Neuronal stem cell (in vitro differentiated cells): ENCODE results near the gene KCNK7.

Experiments
- DNase-seq: peaks from one replicate; pipeline ENCODE4 v3.0.0-alpha.2; 2013; ENCODE audit warnings: low spot score
- H2AFZ ChIP-seq: one replicate; pipeline ENCODE4 v1.6.1; 2013; ENCODE audit warnings: mild to moderate bottlenecking, low read length, inconsistent platforms
- H2AK5ac ChIP-seq: 2 replicates; pipeline ENCODE4 v1.6.1; 2013; ENCODE audit warnings: low read depth, mild to moderate bottlenecking, inconsistent platforms, low read length, moderate library complexity, mixed read lengths
- H2BK120ac ChIP-seq: 2 replicates; pipeline ENCODE4 v1.6.1; 2013; ENCODE audit warnings: low read depth, mild to moderate bottlenecking, inconsistent platforms, low read length, moderate library complexity, mixed read lengths
- H2BK12ac ChIP-seq: one replicate; pipeline ENCODE4 v1.6.1; 2013; ENCODE audit warnings: low read length, inconsistent platforms
- H2BK15ac ChIP-seq: 2 replicates; pipeline ENCODE4 v1.6.1; 2013; ENCODE audit warnings: mild to moderate bottlenecking, low read length, inconsistent platforms, mixed read lengths
- H2BK5ac ChIP-seq: one replicate; pipeline ENCODE4 v1.6.1; 2013; ENCODE audit warnings: inconsistent platforms, mild to moderate bottlenecking, low read length, moderate library complexity
- H3K14ac ChIP-seq: one replicate; pipeline ENCODE4 v1.6.1; 2013; ENCODE audit warnings: low read length, inconsistent platforms
- H3K18ac ChIP-seq: 2 replicates; pipeline ENCODE4 v1.6.1; 2013; ENCODE audit warnings: low read length, inconsistent platforms
- H3K23ac ChIP-seq: 2 replicates; pipeline ENCODE4 v1.6.1; 2013; ENCODE audit warnings: low read depth, mild to moderate bottlenecking, mixed read lengths, low read length, inconsistent platforms; ENCODE audit not compliant: poor library complexity
- H3K27ac ChIP-seq: replicated peaks from 3 replicates; pipeline ENCODE4 v1.5.1; 2013; ENCODE audit warnings: low read length, inconsistent platforms
- H3K27me3 ChIP-seq, 3 experiments: 2 replicates each; pipeline ENCODE4 v1.6.1; 2013; ENCODE audit warnings: low read length in 3 of 3, mild to moderate bottlenecking in 2 of 3, inconsistent platforms in 1 of 3, low read depth in 1 of 3, mixed read lengths in 1 of 3, moderate library complexity in 1 of 3; ENCODE audit not compliant: control insufficient read depth in 3 of 3, insufficient read depth in 3 of 3
- H3K36me3 ChIP-seq, 2 donors: replicated peaks in 1 of 2; 2 replicates each; pipeline ENCODE4 v1.6.1; 2013; ENCODE audit warnings: low read length in 2 of 2; ENCODE audit not compliant: control insufficient read depth in 2 of 2, insufficient read depth in 2 of 2
- H3K4ac ChIP-seq: 2 replicates; pipeline ENCODE4 v1.6.1; 2013; ENCODE audit warnings: inconsistent platforms, mild to moderate bottlenecking, low read length, moderate library complexity
- H3K4me1 ChIP-seq, 2 donors: 1 replicate in 1 of 2; 2 replicates in 1 of 2; pipeline ENCODE4 v1.6.1; 2013; ENCODE audit warnings: low read length in 2 of 2, low read depth in 1 of 2; ENCODE audit not compliant: control insufficient read depth in 2 of 2, insufficient read depth in 1 of 2
- H3K4me2 ChIP-seq: one replicate; pipeline ENCODE4 v1.6.1; 2013; ENCODE audit warnings: mild to moderate bottlenecking, low read length, inconsistent platforms; ENCODE audit not compliant: insufficient read depth, poor library complexity, severe bottlenecking
- H3K4me3 ChIP-seq, 2 donors: 2 replicates each; pipeline ENCODE4 v1.5.1; 2013; ENCODE audit warnings: low read length in 2 of 2, mild to moderate bottlenecking in 2 of 2, inconsistent platforms in 1 of 2, moderate library complexity in 1 of 2
- H3K79me1 ChIP-seq: one replicate; pipeline ENCODE4 v1.6.1; 2013; ENCODE audit warnings: low read depth, mild to moderate bottlenecking, inconsistent platforms, low read length, moderate library complexity
- H3K9ac ChIP-seq: one replicate; pipeline ENCODE4 v1.6.1; 2013; ENCODE audit warnings: mild to moderate bottlenecking, low read depth, low read length, inconsistent platforms; ENCODE audit not compliant: poor library complexity
- H3K9me3 ChIP-seq, 2 donors: replicated peaks in 1 of 2; 2 replicates each; pipeline versions ENCODE3 to v1.6.1; 2013; ENCODE audit warnings: low read length in 2 of 2, mild to moderate bottlenecking in 2 of 2, inconsistent platforms in 1 of 2, low read depth in 1 of 2, mixed read lengths in 1 of 2, moderate library complexity in 1 of 2; ENCODE audit not compliant: control insufficient read depth in 2 of 2, insufficient read depth in 1 of 2
- H4K8ac ChIP-seq: one replicate; pipeline ENCODE4 v1.6.1; 2013; ENCODE audit warnings: low read depth, mild to moderate bottlenecking, inconsistent platforms, low read length, moderate library complexity
- H4K91ac ChIP-seq: one replicate; pipeline ENCODE4 v1.6.1; 2013; ENCODE audit warnings: low read length, low read depth, mild to moderate bottlenecking, inconsistent platforms; ENCODE audit not compliant: poor library complexity
- WGBS, 2 donors: extraction: QIAGEN DNeasy Blood & Tissue Kit; methylation state at CpG; one replicate each; pipeline ENCODE4 v1.1.7; 2013; ENCODE audit warnings: missing lambda C conversion rate in 2 of 2, mixed read lengths in 1 of 2; ENCODE audit not compliant: insufficient read length in 2 of 2, insufficient replicate concordance in 1 of 2; ENCODE audit errors: extremely low coverage in 2 of 2; 5-methylcytosine and 5-hydroxymethylcytosine counted together

The KCNK7 gene

DNA sequence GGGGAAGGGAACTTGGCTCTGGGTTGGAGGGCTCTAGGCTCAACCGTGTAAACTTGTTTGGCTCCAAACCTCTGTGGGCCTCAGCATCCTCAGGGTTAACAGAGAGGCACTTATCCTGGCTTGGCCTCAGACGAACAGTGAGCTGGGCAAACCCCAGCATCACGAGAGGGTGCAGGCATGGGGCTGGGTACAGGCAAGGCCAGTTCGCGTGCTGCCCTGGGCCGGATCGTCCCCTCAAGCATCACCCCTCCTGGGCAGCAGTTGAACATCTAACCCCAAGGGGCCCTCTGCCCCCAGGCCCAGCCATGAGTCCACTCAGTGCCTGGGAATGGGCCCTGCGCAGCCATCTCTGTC, 17.9 kb downstream of the KCNK7 start:
- Histone ChIP-seq H3K9me3 (no peaks in the 10 kb centered on the region), H2BK12ac (no peak overlapping the region), H3K9ac (no peak overlapping the region), H3K4me3 (no peak overlapping the region), H3K27ac (no peak overlapping the region), H2BK15ac (peak overlapping the region; percentile 0), H3K4ac (no peak overlapping the region), H3K4me2 (no peak overlapping the region), H3K79me1 (peaks cover 5% of the 10 kb centered on the region), H4K8ac (no peak overlapping the region), H2AFZ (no peak overlapping the region), H3K14ac (no peak overlapping the region), H3K23ac (peak overlapping the region; percentile 11), H3K36me3 (peaks cover 4 to 16% of the 10 kb centered on the region in 2 donors), H3K4me1 (peaks cover 19 to 34% of the 10 kb centered on the region in 2 donors), H2AK5ac (peak overlapping the region; percentile 72), H3K27me3 (peaks cover 0 to 25% (median 3%) of the 10 kb centered on the region in 3 experiments), H2BK5ac (no peak overlapping the region), H3K18ac (peak overlapping the region; percentile 40), H4K91ac (no peak overlapping the region), H2BK120ac (no peak overlapping the region)
- DNase-seq = no peak
- WGBS, 2 donors = no CpG with 5 or more reads among the region's 8 CpGs

DNA sequence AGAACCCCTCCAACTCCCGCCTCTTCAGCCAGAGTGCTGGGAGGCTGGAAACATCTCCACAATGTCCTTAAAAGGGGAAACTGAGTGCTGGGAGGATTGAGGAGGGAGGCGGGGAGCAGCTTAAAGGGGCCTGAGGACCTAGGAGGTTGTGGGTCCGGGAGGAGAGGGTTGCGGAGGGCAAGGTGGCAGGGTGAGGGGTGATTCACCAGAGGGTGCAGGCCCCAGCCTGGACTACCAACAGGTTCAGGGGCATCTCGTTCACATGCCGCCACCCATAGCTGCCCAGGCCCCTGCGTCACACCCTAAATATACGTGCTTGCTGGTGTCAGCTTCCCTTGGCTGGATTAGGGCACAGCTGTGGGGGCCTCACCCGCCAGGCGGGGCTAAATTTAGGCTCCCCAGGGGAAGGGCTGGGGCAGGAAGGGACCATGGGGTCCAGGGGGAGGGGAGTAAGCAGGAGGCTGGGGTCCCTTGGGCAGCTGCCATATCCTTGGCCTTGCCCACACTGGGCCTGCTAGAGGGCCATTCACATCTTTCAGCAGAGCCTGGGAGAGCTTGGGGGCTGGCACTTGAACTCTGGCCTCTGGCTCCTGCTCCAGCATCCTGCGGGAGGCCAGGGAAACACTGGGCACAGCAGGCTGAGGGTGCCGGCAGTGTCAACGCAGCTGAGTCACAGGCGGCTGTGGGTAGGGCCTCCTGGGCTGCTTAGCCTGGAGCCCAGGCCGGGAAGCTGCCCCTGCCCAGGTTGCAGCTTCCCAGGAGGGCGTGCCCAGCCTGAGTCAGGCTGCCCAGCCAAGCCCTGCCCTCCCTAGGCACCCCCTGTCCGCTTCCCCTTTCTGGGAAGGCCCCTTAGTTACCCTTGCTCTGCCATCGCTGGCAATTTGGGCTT, 18.5 kb downstream of the KCNK7 start:
- no peak overlapping the region for H3K4me3 ChIP-seq
- no peak overlapping the region for H3K4me2 ChIP-seq
- H4K8ac ChIP-seq = no peak overlapping the region
- no peak overlapping the region for H3K27ac ChIP-seq
- peaks cover 0 to 25% (median 3%) of the 10 kb centered on the region in 3 experiments for H3K27me3 ChIP-seq
- H3K36me3 ChIP-seq = peaks cover 4 to 16% of the 10 kb centered on the region in 2 donors
- peak overlapping the region; percentile 72 for H2AK5ac ChIP-seq
- H3K23ac ChIP-seq = peak overlapping the region; percentile 11
- peaks cover 5% of the 10 kb centered on the region for H3K79me1 ChIP-seq
- no CpG with 5 or more reads among the region's 18 CpGs for WGBS, 2 donors
- DNase-seq = no peak
- H2BK120ac ChIP-seq = no peak overlapping the region
- H2AFZ ChIP-seq = no peak overlapping the region
- H3K4me1 ChIP-seq = peaks cover 19 to 34% of the 10 kb centered on the region in 2 donors
- H3K9me3 ChIP-seq = no peaks in the 10 kb centered on the region
- no peak overlapping the region for H3K4ac ChIP-seq
- peak overlapping the region; percentile 27 for H3K9ac ChIP-seq
- H2BK15ac ChIP-seq = peak overlapping the region; percentile 0
- H2BK5ac ChIP-seq = no peak overlapping the region
- H2BK12ac ChIP-seq = no peak overlapping the region
- H3K14ac ChIP-seq = peak overlapping the region; percentile 27
- H4K91ac ChIP-seq = no peak overlapping the region
- H3K18ac ChIP-seq = peak overlapping the region; percentile 40

DNA sequence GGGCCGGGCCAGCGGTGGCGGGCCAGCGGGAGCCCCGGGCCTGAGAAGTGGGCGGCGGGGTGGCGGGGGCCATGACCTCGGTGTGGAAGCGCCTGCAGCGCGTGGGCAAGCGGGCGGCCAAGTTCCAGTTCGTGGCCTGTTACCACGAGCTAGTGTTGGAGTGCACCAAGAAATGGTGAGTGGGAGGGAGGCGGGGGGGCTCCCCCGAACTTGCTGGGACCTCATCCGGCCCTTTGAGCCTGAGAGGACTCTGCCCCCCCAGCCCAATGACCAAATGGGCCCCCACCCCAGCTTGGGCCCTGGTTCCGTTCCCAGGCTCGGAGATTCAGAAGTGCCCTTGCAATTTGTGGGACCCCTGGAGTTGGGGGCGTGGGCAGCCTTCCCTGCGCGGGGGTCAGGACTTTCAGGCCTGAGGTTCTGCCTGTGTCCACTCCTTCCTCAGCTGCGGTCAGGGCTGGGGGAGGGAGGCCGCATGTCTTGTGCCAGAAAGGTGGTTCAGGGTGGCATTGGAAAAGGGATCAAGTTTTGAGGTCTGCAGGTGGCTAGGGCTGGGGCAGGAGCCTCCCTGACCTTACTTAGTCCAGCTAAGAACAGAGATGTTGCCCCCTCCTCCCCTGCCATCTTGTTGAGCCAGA, 19.3 kb downstream of the KCNK7 start:
- Histone ChIP-seq H3K36me3 (peaks cover 4 to 16% of the 10 kb centered on the region in 2 donors), H2AK5ac (peak overlapping the region; percentile 92), H3K27me3 (peaks cover 0 to 25% (median 3%) of the 10 kb centered on the region in 3 experiments), H3K14ac (no peak overlapping the region), H3K4me3 (peak overlapping the region in 1 of 2 donors; percentile 80), H3K4me1 (peaks cover 26 to 37% of the 10 kb centered on the region in 2 donors), H2AFZ (no peak overlapping the region), H2BK5ac (no peak overlapping the region), H3K79me1 (peaks cover 7% of the 10 kb centered on the region), H3K23ac (peak overlapping the region; percentile 77), H3K9ac (peak overlapping the region; percentile 90), H3K9me3 (no peaks in the 10 kb centered on the region), H3K18ac (peak overlapping the region; percentile 95), H2BK15ac (peak overlapping the region; percentile 80), H3K27ac (no peak overlapping the region), H4K8ac (peak overlapping the region; percentile 53), H3K4ac (no peak overlapping the region), H2BK12ac (peak overlapping the region; percentile 35), H4K91ac (no peak overlapping the region), H2BK120ac (no peak overlapping the region), H3K4me2 (peak overlapping the region; percentile 60)
- DNase-seq = no peak
- whole genome bisulfite sequencing, 2 donors = no CpG with 5 or more reads among the region's 26 CpGs
